DMS114 treated with DMSO at 0.1 percent for 48 hours (cell line): ENCODE data around the gene OTOG.

Experiments used
- DNase-seq: peaks from one replicate; lab custom pipeline; 2025; ENCODE audit not compliant: unreplicated experiment; lab: John Stamatoyannopoulos, UW

The OTOG gene

DNA sequence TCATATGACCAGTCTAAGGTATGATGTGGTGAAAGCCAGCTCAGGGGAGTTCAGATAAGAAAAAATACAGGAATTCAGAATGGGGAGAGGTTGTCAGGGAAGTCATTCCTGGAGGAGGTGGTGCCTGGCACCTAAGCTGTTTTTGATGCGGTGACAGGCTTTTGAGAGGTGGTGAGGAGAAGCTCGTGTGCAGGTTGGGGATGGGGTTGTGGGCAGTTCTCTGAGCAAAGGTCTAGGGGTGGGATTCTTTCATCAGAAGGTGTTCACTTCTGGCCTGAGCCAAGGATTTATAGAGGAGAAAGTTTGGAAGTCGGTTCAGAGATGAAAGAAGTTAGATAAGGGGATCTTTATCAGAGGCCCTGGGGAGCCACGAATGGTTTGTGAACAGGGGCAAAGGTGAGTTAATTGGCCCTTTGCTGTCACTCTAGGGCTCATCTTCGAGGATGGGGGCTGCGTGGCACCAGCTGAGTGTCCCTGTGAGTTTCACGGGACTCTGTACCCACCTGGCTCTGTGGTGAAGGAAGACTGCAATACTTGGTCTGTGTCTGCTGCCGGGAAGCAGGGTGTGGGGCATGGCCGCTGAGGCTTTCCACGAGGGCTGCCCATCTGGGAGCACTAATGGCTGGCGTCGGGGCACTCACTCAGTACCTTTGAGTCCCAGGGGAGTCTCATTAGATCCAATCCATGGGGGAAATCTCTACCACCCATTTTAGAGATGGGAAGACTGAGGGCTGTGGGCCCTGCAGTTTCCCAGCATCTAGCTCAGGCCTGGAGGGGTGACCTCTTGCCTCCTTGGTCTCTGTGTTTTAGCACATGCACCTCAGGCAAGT is 13.4 kb downstream of the OTOG start:
- no peak for DNase-seq

DNA sequence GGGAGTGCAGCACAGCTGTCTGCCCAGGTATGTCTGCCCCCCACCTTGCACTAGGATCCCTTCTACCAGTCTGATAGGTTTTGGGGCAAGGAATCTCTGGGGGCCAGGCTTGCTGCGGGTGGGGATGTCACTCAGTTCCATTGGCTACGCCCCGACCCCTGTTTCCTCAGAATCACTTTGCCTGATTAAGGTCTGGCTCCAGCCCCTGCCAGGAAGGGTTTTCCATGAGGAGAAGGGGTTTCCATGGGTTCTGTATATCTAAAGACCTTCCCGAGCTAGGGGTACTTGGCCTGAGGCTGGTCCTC is 14.0 kb downstream of the OTOG start:
- DNase-seq = no peak

DNA sequence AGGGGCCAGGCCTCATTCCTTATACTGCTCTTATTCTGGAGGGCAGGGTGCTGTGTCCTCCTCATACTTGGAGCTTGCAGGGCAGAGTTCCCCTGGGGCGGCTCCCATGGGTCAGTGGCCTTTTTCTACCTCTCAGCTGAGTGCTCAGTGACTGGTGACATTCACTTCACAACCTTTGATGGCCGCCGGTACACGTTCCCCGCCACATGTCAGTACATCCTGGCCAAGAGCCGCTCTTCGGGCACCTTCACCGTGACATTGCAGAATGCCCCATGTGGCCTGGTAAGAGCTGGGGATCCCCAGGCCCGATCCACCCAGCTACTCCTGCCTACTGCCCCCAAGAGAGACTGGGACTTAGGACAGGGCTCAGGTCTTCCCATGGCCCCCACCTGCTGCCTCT is 14.5 kb downstream of the OTOG start:
- no peak for DNase-seq

DNA sequence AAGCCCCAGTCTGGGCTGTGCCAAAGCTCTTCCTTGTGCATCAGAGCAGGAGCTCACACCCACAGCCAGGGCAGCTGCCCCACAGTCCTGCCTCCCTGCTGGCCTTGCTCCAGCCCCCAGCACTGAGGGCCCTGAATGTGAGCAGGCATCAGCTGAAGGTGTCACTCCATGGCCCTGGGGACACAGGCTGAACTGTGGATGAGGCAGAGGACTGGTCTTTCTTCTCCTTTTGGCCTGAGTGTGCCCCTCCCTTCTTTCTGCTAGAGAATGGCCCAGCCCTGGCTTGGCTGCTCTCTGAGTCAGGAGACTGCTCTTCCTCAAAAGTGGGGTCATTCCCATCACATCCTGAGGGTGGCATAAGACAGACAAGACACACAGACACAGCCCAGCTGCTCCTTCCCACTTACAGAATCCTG is 16.2 kb downstream of the OTOG start:
- no peak for DNase-seq

DNA sequence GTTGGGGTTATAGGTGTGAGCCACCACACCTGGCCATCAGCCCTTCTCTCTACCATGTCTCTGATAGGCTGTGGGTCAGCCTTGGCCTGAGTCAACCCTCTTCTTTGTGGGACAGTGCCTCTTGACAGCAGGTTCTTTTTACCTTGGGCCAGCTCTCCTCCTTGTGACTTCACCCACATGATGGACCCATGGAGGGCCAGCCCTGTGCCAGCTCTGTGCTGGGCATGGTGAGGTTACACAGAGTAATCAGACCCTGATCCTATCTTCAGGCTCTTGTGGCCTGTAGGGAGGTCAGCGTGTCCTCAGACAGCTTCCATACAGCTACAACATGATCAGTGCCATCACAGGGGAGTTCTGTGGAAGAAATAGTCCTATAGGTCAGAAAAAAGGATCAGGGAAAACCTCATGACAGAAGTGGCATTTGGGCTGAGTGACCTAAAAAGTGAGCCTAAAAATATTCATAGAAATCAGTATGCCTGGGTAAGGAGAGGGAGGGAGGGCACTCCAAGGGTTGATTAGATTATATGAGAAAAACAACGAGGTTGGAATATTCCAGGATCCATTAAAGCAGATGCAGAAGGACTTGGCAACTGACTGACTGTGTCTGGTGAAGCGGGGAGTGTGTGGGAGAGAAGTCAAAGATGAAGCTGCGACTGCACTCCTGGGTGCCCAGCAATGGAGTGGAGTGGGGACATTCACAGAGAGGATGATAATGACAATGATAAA is 17.1 kb downstream of the OTOG start:
- DNase-seq = no peak

DNA sequence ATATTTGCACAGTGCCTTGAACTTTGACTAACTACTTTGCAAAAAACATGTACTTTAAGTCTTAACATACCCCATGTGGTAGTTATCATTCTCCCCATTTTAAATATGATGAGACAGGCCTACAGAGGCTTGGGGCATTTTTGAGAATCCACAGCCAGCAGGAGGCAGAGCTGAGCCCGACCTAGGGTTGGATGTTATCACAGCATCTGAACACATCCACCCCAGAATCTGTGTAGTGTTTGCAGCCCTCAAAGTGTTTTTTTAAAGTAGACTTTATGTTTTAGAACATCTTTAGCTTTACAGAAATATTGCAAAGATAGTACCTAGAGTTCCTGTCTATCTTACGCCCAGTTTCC is 17.6 kb downstream of the OTOG start:
- no peak for DNase-seq

DNA sequence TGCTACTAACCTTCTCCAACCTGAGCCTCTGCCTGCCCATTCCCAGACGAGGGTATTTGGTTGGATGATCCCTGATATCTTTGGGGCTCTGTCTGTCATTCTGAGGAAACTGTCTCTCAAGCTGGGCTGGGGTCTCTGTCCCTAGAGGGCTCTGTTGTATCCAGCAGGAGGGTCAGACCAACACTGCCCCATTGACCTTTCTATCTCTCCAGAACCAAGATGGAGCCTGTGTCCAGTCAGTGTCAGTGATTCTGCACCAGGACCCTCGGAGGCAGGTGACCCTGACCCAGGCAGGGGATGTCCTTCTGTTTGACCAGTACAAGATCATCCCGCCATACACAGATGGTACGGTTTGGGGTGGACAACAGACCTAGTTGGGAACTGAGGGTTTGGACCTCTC is 21.9 kb downstream of the OTOG start:
- no peak for DNase-seq

DNA sequence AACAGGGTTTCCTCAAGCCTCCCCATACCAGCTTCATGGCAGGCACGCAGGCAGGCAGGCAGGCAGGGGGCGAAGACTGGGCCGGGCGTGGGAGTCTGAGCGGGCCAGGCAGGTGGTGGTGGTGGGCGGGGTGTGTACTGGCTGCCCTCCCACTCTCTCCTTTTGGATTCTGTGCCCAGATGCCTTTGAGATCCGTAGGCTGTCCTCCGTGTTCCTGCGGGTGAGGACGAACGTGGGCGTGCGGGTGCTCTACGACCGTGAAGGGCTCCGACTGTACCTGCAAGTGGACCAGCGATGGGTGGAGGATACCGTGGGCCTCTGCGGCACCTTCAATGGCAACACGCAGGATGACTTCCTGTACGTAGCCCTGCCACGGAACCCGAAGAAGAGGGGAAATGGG is 23.0 kb downstream of the OTOG start:
- DNase-seq = no peak

DNA sequence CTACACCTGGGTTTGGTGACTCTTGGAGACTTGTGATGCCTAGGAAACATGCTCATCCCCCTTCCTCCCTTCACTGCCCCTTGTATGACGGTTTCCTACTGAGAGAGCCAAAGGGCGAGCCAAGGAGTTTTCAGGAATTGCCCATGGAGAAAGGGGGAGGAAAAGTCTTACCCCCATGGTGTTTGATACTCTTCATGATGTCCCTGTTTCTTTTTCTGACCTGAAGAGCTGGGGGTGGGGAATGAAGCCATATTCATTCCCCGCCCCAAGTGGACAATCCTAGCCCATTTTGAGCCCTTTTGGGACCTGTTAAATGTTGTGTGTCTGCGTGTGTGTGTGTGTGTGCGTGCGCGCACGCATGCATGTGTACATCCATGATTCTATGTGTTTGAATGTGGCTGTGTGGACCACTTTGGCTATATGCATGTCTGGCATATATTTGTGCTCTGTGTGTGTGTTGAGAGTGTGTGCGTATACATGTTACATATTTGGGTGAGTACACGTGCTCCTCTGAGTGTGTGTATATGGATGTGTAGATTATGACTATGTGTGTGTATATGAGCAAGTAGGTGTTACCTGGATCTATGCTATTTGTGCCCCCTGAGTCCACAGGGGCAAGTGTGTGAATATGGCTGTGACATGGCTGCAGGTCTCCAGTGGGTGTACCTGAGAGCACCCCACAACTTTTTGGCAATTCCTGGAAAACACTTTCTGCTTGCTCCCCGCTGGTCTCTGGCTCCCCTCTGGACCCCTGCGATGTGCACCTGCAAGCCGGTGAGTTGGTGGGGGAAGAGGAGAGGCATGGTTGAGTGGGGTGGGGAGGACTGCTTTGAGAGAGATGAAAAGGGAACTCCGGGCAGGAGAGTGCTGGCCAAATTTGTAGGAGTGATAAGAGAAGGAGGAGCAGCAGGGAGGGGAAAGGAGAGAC is 24.6 kb downstream of the OTOG start:
- DNase-seq = no peak

DNA sequence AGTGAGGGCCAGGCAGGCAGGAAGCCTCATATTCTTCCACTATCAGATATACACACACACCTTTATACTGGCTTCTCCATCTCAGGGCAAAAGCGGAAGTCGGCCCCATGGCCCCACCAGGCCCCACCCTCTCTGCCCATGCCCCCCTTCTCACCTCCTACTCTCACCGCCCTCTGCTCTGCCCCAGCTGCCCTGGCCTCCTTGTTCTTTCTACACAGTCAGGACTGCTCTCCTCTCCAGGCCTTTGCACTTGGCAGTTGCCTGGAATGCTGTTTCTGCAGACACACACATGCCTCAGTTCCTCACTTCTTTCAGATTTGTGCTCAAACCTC is 25.3 kb downstream of the OTOG start:
- no peak for DNase-seq

DNA sequence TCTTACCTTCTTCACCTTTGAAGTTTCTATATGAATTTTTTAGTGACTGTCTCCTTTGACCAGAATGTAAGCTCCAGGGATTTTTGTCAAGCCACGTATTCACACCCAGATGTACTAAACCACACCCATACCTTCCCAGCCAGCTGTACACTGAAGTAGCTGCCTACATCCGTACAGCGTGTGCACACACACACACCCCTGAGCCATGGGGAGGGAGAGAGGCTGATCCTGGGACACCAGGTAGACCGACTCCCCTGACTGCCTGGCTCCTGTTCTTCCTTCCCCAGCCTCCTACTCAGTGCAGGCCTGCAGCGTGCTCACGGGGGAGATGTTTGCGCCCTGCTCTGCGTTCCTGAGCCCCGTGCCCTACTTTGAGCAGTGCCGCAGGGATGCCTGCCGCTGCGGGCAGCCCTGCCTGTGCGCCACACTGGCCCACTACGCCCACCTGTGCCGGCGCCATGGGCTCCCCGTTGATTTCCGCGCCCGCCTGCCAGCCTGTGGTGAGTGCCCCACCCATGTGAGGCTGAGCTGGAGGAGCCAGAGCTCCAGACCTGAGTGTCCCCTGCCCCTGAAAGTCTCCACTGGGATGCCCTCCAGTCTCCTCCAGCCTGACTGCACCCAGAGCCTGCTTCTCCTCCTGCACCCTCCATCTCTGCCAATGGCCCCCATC is 25.9 kb downstream of the OTOG start:
- no peak for DNase-seq

DNA sequence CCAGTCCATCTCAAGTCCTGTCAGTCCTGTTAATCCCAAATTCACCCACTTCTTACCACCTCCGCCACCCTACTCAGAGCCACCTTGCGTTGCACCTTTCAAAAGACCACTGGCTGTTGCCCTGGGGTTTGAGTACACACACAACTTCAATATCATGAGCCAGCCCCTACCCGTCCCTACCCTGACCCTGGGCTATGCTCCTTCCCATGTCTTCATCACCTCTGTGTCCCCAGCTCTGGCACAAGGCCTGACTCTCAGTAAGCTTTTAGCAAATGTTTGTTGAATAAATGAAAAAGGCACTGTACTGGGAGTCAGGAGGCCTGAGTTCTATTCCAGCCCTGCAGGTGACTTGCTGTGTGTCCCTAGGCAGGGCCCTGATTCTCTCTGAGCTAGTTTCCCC is 26.5 kb downstream of the OTOG start:
- no peak for DNase-seq

DNA sequence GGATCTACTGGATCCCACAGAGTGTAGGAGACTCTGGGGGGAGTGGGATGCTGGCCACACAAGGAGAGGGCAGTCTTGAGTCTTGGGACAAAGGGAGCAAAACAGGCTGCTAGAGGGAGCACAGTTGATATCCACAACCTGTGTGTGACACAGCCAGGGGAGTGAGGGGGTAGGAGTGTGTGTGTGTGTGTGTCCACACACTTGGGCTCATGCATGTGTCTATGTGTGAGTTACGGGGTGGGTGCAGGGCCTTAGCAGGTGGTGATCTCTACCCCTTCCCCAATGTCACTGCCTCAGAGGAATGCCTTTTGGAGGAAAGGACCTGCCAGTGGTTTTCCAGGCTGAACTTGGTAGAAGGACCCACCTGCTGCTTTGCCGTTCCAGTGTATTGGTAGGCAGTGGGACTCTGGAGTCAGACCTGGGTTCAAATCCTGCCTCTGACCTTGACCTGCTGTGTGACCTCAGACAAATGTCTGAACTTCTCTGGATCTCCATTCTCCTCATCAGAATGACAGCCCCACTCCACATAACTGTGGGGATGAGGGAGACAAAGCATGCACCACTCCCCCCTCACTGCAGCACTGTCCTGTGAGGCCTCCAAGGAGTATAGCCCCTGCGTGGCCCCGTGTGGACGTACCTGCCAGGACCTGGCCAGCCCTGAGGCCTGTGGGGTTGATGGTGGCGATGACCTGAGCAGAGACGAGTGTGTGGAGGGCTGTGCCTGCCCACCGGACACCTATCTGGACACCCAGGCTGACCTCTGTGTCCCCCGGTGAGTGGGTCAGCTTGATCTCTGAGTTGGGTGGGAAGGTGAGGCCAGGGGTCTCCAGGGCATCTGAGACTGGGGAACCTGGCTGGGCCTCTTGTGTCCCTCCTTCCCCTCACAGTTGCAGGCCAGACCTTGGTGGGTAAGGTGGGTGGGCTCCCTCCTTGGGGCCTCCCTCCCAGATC is 27.4 kb downstream of the OTOG start:
- DNase-seq = no peak

DNA sequence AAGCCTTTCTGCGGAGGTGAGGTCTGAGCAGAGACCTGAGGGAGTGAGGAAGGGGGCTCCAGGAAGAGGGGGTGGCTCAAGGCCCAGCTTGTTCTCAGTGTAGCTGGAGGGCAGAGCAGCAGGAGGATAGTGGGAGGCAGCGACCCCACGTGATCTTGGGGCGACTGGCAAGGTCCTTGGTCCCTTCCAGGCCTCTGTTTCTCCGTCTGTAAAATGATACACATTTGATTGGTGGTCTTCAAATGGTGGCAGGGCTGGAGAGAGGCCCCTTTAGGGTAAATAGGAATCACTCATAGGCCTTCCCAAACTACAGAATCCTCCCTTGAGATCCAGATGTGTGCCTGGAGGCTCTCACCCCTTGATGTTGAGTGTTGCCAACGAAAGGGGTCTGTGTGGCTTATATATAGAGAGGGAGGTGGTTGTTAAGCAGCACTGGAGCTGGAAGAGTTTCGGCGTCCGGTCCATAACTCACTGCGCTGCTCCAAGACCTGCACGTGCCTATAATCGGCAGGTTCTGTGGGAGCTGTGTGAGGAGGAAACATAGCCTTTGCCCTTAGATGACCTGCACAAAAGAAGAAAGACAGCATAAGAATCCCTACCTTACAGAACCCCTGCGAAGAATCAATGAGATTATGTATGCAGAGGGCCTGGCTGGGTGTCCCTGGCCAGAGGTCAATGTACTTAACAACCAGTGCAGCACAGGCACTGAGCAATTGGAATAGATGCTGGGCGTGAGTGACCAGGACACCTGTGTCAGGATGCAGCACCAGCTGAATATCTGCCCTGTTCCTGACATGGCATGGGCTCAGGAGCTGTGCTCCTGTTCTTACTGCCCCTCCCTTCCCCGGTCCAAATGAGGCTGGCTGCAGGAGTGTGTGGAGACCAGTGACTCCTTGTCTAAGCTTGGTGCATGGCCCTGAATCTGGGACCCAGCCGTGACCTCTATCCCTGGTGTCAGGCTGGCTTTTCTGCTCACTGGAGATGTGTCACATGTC is 28.7 kb downstream of the OTOG start:
- DNase-seq = no peak

DNA sequence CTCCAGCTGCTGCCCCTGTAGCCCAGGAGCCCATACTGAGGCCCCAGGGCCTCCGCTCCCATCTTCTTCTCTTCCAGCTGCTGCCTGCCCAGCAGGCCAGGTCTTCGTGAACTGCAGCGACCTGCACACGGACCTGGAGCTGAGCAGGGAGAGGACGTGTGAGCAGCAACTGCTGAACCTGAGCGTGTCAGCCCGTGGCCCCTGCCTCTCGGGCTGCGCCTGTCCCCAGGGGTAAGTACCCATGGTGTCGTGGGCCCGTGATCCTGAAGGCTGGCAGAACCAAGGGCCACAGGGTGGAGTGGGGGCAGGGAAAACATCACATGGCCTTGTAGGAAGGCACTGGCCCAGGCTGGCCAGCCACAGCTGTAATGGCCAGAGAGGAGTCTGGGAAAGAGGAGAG is 31.2 kb downstream of the OTOG start:
- no peak for DNase-seq

DNA sequence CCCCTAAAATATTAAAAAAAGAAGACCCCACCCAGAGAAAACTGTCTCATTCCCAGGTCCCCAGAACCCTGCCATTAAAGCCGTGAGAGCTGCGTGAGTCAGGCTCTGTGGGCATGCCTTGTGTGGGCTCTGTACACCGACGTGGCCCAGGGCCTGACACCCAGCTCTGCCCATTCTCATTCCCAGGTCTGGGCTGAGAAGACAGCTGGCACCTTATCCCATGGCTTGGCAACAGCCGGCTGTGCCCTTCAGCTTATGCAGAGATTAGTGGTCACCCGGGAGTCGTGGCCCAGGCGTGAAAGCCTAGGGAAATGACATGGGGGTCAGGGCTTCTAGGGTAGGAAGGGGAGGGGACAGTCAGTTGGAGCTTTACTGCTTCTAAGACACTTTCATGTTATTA is 31.9 kb downstream of the OTOG start:
- DNase-seq = no peak

DNA sequence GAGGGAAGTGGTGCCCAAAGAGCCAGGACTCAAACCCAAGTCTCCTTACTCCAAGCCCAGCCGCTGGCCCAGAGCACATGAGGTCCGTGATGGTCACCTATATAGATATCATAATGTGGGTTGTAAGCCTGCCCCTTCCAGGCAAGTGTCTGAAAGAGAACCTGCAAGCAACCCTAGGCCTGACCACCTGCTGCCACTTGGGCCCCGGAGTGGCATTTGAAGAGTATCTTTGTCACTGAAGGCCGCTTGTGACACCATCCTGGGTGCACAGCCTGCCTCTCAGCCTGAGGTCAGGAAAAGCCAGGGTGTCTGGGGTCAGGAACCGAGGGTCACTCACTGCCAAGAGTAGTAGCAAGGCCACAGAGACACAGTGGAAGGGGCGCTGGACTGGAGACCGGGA is 32.4 kb downstream of the OTOG start:
- DNase-seq = no peak

DNA sequence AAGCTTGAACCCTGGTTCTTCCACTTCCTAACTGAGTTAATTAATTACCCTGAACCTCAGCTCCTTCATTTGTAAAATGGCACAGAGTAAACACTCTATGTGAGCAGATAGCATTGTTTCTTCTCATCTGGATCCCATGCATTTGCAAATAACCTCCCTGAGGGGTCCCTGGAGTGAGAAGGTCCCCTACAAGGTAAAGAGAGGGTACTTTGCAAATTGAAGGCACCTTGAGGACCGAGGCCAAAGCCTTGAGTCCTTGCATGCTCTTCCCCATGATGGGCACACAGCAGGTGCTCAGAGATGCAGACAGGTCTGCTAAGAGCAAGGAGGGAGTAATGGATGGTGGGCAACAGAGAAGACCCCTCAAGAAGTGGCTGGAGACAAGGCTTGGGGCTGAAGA is 33.2 kb downstream of the OTOG start:
- no peak for DNase-seq

DNA sequence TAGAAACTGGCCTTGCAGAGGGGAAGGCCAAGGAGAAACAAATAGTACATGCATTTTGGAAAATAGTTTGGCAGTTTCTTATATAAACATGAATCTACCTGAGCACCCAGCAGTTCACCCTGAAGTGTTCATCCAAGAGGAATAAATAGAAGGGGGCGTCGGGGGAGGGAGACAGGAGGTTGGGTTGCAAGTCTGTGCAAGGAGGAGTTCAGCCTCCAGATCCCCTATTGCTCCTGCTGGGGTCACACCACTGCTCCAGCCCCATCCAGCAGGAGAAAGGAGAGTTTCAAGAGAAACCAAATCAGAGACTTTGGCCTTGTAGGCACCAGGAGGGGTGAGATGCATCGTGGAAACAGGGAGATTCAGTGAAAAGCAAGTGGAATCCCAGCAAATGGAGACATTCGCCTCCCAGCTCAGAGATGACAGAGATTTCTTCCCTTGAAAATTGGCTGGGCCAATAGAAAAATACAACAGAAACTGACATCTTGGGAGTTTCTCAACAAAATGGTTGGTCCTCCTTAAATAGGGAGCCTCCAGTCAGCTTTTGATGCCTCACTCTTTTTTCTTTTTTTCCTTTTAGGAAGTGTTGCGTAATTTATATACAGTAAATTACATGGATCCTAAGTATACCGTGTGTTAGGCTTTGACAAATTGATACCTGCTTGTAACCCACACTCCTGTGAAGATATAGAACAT is 34.1 kb downstream of the OTOG start:
- no peak for DNase-seq
